Left kidney (tissue), 2 donors: ENCODE results near the gene DLGAP4. TPM values are rescaled to one million over a fixed set of nuclear protein-coding genes. Genes with fewer than 3 reads are reported as not detected.
"Not testable (repeated sequence)": the region's sequence is repeated elsewhere in the genome, so short reads cannot be mapped to it uniquely, and the experiment has no call there.

Experiments used
- DNase-seq: peaks from one replicate; pipeline ENCODE4 v3.0.0-alpha.2; 2013
- polyA plus RNA-seq: library from polyadenylated mRNA; unstranded; fragments of 120-200 nt; gene quantifications from one replicate; pipeline ENCODE4 v1.2.1, GENCODE V29; 2013; ENCODE audit not compliant: insufficient read length

The DLGAP4 gene
- polyA plus RNA-seq, 1 donor, result 57.8 TPM

DNA sequence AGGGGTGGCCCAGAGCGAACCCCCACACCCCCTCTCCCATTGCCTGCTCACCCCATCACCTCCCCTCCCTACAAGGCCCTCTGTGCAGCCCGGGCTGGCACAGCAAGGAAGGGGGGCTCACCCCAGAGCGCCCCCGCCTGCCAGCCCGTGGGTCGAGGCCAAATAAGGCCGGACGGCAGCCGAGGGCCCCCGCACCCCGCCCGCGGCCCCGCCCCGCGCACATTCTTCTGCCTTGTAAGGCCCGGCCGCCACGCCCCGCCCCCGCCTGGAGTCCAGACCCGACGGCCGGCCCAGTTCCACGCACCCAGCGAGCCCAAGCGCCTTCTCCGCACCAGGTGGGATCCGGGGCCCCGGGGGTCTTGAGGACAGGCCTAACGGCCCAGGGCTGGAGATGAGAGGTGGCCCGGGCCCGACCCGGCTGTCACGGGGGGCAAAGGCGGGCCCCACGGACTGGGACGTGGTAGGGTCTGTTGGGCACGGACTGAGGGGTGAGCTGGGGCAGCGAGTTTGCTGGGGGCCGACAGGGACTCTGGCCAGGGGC, 235.2 kb downstream of the DLGAP4 start, which contains the start of gene MYL9:
TSS of gene MYL9 (plus strand) at position 293 of the 541 bp plus-strand sequence. CDS start 3,366 bp downstream, outside the sequence.
- DNase-seq, result peak; percentile 75

DNA sequence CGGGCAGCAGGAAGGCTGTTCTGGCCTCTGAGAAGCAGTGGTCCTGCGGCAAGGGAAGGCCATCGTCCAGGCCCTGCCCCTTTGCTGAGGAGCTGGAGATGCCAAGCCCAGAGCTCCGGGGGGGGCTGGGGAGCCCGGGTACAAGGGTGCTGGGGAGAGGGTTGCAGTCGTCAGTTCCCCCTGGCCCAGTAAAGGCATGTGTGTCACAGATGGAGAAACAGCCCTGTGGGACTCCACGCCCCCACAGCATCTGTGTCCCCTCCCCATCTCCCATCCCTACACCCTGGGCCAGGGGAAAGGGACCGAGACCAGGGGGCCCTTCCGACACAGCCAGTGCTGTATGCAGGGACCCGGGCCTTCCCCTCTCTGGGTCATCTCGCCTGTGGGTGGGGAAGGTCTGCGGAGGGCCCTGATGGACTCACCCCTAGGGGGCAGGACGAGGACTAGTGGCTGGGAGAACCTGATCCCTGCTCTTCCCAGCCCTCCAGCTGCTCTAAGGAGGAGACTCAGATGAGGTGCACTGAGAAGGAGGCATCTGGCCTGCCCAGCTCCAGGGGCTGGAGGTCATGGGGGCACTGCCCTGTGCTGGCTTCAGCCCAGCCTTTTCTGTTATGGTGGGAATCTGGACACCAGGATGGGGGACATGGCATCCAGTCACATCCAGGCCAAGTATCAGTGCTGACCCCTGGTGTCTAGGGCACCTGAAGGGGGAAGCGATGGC, 235.8 kb downstream of the DLGAP4 start:
- DNase-seq, result no peak

DNA sequence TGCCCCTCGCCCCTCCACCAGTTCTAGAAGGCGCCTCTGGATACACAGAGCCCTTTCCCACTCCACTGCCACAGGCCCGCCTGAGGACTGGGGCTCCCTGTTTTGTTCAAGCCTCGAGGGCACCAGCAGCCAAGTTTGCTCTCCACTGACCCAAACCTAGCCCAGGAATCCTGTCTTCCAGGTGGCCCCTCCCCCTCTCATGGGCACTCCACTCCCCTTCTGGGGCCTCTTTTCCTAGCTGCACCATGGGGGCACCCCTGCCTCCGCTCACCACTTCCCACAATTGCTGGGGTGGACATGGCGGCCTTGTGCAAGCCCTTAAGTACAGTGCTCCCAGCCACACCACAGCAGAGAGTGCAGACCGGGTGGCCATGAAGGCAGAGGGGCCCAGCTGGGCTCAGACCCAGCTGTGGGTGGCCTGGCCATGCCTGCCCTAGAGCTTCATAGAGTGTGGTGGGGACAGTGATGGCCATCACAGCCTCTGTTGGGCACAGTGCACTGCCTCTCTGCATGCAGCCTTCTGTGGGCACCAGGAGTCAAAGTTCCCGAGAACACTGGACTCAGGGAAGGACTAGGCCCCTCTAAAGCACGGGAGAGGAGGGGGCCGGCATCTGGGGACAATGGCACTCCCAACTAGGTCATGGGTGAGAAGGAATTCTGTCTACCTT, 236.5 kb downstream of the DLGAP4 start:
- DNase-seq, result no peak

DNA sequence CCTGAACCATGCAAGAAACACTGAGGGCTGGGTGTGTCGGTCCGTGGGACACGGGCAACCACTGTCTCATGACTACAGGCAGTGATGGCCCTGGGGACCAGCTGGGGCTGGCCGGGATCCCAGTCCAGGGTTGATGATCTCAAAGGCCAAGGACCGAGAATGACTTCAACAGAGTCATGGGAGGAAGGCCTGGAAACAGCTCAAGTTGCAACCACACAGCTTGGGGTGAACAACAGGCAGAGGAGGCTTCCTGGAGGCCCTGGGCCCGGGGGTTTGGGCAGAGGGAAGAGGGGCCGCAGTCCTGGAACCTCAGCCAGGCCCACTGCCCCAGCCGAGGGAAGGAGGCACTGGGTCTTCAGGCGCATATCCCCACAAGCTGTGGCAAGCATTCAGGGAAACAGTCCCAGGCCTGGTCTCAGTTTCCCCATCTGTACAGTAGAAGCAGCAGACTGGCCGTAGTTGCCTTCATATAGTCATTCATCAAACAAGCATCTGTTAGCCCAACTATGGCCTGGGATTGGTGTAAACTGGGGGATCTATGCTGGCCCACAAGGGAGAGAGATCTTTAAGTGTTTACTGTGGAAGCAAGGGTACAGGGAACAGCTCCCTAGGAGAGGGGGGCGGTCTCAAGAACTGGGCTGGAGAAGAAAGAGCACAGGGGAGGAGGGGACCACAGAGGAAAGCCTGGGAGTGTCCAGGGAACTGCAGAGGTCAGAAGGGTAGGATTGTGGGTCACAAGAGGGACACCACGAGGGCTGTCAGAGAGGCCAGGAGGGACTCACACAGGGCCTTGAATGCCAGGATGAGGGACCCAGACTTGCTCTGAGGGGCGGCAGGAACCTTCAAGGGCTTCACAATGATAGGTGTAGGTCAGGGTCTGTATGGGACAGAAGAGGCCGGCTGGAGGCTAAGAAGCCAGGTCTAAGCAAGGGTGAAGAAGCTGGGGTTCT, 237.3 kb downstream of the DLGAP4 start:
- no peak for DNase-seq

DNA sequence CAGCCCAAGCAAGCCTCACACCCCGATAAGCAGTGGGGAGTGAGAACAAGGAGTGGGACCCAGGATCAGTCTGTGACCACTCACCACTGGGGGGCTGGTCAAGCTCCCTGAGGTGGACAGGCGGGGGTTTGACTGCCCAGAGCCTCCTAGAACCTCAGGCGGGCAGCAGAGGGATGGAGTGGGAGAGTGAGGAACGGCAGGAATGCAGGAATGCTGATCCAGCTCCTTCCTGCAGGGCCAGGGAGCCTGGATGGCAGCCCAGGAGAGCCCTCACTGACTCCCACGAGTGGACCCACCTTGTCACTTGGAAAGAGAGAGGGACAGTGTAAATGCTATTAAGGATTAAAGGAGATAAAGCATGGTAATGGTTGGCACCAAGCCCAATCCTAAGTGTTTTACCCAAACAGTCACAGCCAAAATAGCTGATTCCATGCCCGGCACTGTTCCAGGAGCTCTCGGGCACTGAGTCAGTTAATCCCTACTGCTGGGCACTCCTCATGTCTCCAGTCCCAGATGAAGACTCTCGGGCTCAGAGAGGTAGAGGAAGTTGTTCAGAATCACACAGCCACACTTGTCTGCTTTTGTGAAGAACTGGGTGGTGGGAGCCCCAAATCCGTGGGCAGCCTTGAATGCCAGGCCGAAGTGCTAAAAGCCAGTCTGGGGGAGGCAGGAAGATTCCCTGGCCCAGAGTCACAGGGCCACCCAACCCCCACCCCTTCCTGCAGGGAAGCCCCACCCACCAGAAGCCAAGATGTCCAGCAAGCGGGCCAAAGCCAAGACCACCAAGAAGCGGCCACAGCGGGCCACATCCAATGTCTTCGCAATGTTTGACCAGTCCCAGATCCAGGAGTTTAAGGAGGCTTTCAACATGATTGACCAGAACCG, 238.2 kb downstream of the DLGAP4 start:
- DNase-seq, result no peak

DNA sequence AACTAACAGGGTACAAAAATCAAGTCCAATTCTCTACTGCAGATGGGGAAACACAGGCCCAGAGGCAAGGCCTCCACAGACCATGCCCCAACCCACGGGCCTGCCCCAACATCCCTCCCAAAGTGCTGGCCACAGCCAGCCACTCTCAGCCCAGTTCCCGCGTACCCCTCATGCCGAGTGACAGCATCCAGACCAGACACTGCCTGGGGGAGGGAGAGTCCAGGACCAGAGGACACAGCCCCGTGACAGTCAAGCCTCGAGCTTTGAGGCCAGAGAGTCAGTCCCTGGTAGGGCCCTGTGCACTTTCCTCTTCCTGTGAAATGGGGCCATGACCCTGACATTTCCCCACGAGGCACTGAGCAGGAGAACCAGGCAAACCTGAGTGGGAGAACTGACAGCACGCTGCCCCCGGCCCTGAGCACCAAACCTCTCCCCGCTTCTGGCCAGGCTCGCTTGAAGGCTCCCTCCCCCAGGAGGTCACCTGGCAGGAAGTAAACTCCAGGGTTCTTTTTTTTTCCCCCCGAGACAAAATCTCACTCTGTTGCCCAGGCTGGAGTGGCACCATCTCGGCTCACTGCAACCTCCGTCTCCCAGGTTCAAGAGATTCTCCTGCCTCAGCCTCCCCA, 240.1 kb downstream of the DLGAP4 start:
- no peak for DNase-seq

DNA sequence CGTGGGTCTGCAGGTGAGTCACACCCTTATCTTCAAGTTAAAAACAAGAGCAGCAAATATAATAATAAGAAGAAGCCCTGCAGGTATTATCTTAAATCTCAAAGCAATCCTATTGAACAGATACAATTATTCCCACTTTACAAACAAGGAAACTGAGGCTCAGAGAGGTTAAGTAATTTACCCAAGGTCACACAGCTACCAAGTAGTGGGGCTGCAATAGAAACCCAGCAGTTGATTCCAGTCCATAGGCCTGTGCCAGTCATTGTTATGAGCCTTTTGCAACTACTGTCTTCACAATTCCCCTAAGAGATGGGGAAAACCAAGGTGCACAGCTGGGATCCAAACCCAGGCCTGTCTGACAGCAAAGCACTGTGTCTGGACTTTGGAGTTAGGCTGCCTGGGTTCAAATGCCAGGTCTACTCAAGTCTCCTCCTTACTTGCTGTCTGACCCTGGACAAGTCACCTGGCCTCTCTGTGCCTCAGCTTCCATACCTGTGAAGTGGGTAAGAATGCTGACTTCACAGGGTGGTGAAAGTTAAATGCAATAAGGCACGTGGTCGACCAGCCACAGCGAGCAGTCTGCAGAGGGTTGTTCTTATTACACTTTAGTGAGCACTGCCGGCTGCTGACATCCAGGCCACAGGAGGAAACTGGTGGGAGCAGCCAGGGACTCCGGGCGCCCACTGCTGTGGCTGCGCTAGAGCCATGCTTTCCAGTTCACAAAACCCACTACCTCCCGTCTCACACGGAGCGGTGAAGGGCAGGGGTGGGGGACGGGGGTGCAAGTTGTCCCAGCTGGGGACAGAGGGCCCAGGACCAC, 241.3 kb downstream of the DLGAP4 start:
- DNase-seq, result no peak

DNA sequence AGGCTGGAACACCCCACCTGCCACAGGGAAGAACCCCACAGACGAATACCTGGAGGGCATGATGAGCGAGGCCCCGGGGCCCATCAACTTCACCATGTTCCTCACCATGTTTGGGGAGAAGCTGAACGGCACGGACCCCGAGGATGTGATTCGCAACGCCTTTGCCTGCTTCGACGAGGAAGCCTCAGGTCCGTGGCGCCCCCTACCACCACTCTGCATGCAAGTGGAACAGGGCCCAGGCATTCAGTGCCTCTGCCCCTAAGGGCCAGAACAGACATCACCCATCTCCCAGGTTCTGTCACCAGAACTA, 241.8 kb downstream of the DLGAP4 start:
- no peak for DNase-seq

DNA sequence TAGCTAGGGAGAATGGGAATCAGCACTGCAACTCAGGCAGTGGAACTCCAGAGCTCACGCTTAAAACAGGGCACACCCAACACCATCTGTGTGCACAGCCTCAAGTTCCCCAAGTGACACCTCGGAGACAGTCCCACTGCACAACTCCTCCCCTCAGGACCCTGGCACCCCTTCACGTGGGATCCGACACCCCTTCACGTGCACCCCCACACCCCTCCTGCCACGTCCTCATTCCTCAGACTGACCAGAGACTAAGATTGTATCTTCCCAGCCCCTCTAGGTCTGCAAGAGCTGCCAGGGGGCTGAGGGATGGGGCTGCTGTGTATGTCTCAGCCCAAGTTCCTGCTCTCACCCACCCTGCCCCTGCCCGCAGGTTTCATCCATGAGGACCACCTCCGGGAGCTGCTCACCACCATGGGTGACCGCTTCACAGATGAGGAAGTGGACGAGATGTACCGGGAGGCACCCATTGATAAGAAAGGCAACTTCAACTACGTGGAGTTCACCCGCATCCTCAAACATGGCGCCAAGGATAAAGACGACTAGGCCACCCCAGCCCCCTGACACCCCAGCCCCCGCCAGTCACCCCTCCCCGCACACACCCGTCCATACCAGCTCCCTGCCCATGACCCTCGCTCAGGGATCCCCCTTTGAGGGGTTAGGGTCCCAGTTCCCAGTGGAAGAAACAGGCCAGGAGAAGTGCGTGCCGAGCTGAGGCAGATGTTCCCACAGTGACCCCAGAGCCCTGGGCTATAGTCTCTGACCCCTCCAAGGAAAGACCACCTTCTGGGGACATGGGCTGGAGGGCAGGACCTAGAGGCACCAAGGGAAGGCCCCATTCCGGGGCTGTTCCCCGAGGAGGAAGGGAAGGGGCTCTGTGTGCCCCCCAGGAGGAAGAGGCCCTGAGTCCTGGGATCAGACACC, 242.8 kb downstream of the DLGAP4 start:
- DNase-seq, result no peak

DNA sequence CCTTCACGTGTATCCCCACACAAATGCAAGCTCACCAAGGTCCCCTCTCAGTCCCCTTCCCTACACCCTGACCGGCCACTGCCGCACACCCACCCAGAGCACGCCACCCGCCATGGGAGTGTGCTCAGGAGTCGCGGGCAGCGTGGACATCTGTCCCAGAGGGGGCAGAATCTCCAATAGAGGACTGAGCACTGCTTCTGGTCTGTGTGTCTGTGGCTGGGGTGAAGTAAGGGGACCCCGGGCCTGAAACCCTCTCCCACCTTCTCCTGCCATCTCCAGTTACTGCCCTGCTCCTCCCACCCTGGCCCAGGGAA, 243.4 kb downstream of the DLGAP4 start:
- DNase-seq, result no peak

DNA sequence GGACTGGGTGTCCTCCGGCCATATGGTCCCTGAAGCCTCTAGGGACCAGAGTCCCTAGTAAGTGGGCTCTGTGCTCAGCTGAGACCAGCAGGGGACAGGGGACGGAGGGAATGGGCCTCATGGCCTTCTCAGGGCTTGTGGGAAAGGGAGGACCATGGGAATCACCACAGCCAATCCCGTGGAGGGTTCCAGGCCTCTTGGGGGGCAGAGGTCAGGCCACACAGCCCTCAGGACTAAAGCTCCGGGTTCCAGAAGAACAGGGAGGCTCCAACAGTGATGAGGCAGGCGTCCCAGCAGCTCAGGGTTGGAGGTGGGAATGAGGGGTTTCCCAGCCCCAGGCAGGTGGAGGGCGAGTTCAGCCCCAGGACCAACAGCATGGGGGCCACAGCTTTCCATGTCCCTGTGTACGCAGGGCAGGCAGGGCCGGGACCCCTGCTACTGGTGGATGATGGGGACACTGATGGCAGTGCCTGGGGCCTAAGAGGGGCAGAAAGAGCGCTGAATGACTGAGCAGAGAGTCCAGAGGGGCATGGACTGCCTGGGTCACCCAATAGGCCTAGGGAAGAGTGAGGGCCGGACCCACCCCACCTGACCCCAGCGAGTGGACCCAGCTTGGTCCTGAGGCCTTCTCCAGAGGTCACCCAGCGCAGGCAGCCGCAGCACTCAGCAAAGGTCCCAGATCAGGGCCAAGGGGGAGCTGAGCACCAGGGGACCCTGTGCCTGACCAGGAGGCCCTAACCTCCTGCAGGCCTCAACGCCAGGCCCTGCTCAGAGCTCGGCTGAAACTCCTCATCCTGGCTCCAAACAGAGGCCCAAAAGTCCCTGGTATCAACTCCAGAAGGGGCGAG, 244.0 kb downstream of the DLGAP4 start:
- no peak for DNase-seq

DNA sequence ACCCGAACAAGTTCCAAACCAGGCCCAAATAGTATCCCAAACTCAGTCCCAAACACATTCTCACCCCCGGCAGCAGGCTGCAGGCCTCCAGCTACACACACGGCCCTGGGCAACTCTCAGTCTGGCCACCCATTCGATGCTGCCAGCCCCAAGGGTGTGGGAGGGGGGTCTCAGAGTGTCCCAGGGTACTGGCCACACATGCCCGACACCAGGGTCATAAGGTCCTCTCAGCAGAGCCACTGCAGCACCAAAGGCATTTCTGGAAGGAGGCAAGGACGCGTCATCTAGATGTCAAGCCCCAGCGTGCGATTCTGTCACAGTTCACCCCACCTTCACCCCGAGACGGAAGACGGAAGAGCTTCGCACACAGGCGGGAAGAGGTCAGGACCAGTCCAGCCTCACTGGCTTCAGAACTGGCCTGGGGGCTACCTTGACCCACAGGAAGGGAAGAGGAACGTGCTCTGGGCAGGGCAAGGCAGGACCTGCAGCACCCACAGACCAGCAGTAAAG, 244.7 kb downstream of the DLGAP4 start:
- no peak for DNase-seq

DNA sequence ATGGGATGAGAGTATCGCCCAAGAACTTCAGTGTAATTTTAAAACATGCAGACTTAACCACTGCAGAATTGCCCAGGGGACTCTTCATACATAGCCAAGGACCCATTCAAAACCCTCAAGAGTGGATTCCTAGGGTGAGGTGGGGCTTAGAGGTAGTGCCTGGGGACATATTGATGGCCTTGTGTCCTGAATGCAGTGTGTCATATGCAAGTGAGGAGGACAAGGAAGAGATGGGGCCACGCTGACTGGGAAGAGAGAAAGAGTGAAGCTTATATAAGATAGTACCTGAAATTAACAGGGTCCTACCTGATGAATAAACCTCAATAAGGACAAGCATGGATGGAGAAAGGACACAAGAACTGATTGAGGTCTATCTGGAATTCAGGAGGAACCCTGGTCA, 249.1 kb downstream of the DLGAP4 start:
- no peak for DNase-seq

DNA sequence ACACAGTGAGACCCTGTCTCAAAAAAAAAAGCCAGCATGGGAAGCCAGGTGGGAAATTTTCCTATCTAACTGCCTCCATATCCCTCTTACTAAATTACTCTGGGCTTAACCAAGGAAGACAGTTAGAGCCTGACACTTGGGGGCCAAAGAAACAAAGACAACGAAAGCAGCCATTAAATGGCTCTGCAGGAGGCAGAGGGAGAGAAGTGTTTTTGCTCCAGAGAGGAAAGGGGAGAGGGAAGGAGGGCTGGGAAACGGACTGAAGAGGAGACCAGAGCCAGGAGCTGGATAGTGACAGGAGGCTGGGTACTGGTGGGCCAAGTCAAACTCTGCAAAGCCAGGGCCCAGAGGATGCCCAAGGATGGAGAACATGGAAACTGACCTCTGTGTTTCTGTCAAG, 256.6 kb downstream of the DLGAP4 start:
- no peak for DNase-seq

DNA sequence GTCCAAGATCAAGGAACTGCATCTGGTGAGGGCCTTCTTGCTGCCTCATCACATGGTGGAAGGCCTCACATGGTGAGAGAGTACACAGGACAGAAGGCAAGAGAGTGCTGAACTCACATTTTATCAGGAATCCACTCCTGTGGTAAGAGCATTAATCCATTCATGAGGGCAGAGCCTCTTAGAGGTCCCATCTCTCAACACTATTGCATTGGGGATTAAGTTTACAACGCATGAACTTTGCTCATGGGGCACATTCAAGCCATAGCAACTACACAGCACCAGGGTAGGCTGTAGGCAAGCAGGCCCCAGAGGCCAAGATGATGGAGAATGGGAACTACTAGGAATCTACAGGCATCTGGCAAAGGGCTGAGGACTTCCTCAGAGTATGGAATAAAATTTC, 257.2 kb downstream of the DLGAP4 start:
- no peak for DNase-seq

DNA sequence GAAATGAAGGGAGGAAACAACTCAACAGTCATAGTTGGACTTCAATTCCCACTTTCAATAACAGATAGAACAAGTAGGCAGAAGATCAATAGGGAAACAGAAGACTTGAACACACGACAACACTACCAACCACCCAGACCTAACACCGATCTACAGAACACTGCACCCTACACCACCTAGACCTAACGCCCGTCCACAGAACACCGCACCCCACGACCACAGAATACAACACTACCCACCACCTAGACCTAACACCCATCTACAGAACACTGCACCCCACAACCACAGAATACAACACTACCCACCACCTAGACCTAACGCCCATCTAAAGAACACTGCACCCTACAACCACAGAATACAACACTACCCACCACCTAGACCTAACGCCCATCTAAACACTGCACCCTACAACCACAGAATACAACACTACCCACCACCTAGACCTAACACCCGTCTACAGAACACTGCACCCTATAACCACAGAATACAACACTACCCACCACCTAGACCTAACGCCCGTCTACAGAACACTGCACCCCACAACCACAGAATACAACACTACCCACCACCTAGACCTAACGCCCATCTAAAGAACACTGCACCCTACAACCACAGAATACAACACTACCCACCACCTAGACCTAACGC, 258.1 kb downstream of the DLGAP4 start:
- DNase-seq, result not testable (repeated sequence)

DNA sequence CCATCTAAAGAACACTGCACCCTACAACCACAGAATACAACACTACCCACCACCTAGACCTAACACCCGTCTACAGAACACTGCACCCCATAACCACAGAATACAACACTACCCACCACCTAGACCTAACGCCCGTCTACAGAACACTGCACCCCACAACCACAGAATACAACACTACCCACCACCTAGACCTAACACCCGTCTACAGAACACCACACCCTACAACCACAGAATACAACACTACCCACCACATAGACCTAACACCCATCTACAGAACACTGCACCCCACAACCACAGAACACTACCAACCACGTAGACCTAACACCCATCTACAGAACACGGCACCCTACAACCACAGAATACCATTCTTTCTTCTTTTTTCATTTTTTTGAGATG, 258.6 kb downstream of the DLGAP4 start:
- DNase-seq, result not testable (repeated sequence)
